ENCODE results near the gene PCNT. TPM values are rescaled to one million over a fixed set of nuclear protein-coding genes. Genes with fewer than 3 reads are reported as not detected.

PCNT gene
- total and polyA plus RNA-seq, 7 experiments from 2014 or later = 13.7 to 68.2 (median 54.3) TPM

GRCh38 chr21:46379691-46380090, 55.7 kb downstream of the PCNT start:
- no peaks in the 10 kb centered on the region for H3K9me3 ChIP-seq (ENCODE audit: control insufficient read depth in 2 of 3, low read length in 3 of 3)
- no peak overlapping the region for H3K27ac ChIP-seq (ENCODE audit: low read depth, low read length)
- peaks cover 0 to 6% (median 3%) of the 10 kb centered on the region in 3 experiments for H3K36me3 ChIP-seq (ENCODE audit: control insufficient read depth in 2 of 3, insufficient read depth in 3 of 3, low read length in 3 of 3)
- DNase-seq (no peak), ATAC-seq (no peak)
- ChIA-PET POLR2A (no interaction called here), CTCF (no interaction called here)
- Mint-ChIP-seq H3K27me3 (no peaks in the 10 kb centered on the region), H3K27ac (peak overlapping the region in 1 of 9 donors; percentile 1), H3K36me3 (peaks cover 20 to 59% (median 40%) of the 10 kb centered on the region in 5 donors), H3K4me3 (peak overlapping the region in 1 of 10 donors; percentile 42), H3K4me1 (peaks cover 0 to 5% (median 0%) of the 10 kb centered on the region in 7 donors), H3K9me3 (peaks cover 0 to 29% (median 4%) of the 10 kb centered on the region in 11 donors)
- intact Hi-C loops (cut with micrococcal nuclease) = loop anchor here in 1 of 2 donors (10.0 kb wide), 1 partner anchor 45 kb away; no protein-coding TSS in a partner anchor
- no peaks in the 10 kb centered on the region for H3K4me1 ChIP-seq (ENCODE audit: control insufficient read depth in 2 of 2, insufficient read depth in 2 of 2, low read length in 2 of 2)
- no peaks in the 10 kb centered on the region for H3K27me3 ChIP-seq (ENCODE audit: control insufficient read depth in 2 of 2, insufficient read depth in 2 of 2, low read length in 2 of 2)
- H3K4me3 ChIP-seq (ENCODE audit: low read length) = no peak overlapping the region

GRCh38 chr21:46381541-46381940, 57.6 kb downstream of the PCNT start:
- ATAC-seq (no peak), DNase-seq (no peak)
- Mint-ChIP-seq H3K4me1 (peaks cover 0 to 5% (median 0%) of the 10 kb centered on the region in 7 donors), H3K27ac (peak overlapping the region in 5 of 9 donors; percentile 1 to 62 (median 32)), H3K9me3 (peaks cover 0 to 30% (median 4%) of the 10 kb centered on the region in 11 donors), H3K27me3 (no peaks in the 10 kb centered on the region), H3K4me3 (no peak overlapping the region), H3K36me3 (peaks cover 20 to 69% (median 44%) of the 10 kb centered on the region in 5 donors)
- ChIA-PET CTCF (no interaction called here), POLR2A (no interaction called here)
- no peaks in the 10 kb centered on the region for H3K27me3 ChIP-seq (ENCODE audit: control insufficient read depth in 2 of 2, insufficient read depth in 2 of 2, low read length in 2 of 2)
- H3K4me3 ChIP-seq (ENCODE audit: low read length) = no peak overlapping the region
- no peak overlapping the region for H3K27ac ChIP-seq (ENCODE audit: low read depth, low read length)
- no peaks in the 10 kb centered on the region for H3K4me1 ChIP-seq (ENCODE audit: control insufficient read depth in 2 of 2, insufficient read depth in 2 of 2, low read length in 2 of 2)
- intact Hi-C loops (cut with micrococcal nuclease) = no loop called here
- no peaks in the 10 kb centered on the region for H3K9me3 ChIP-seq (ENCODE audit: control insufficient read depth in 2 of 3, low read length in 3 of 3)
- H3K36me3 ChIP-seq (ENCODE audit: control insufficient read depth in 2 of 3, insufficient read depth in 3 of 3, low read length in 3 of 3) = peaks cover 0 to 17% (median 3%) of the 10 kb centered on the region in 3 experiments

- Histone ChIP-seq H3K9me3 (ENCODE audit: control insufficient read depth in 2 of 3, low read length in 3 of 3) (no peaks in the 10 kb centered on the region), H3K36me3 (ENCODE audit: control insufficient read depth in 2 of 3, insufficient read depth in 3 of 3, low read length in 3 of 3) (peaks cover 3 to 43% (median 3%) of the 10 kb centered on the region in 3 experiments), H3K27ac (ENCODE audit: low read depth, low read length) (no peak overlapping the region), H3K4me1 (ENCODE audit: control insufficient read depth in 2 of 2, insufficient read depth in 2 of 2, low read length in 2 of 2) (no peaks in the 10 kb centered on the region), H3K27me3 (ENCODE audit: control insufficient read depth in 2 of 2, insufficient read depth in 2 of 2, low read length in 2 of 2) (no peaks in the 10 kb centered on the region), H3K4me3 (ENCODE audit: low read length) (no peak overlapping the region)
- intact Hi-C loops (cut with micrococcal nuclease) = no loop called here
- peaks cover 0 to 30% (median 2%) of the 10 kb centered on the region in 11 donors for H3K9me3 Mint-ChIP-seq
- DNase-seq (no peak), ATAC-seq (no peak)
- H3K36me3 Mint-ChIP-seq = peaks cover 18 to 58% (median 30%) of the 10 kb centered on the region in 5 donors
- peaks cover 0 to 3% (median 0%) of the 10 kb centered on the region in 7 donors for H3K4me1 Mint-ChIP-seq
- ChIA-PET POLR2A (no interaction called here), CTCF (no interaction called here)
- H3K27me3 Mint-ChIP-seq = no peaks in the 10 kb centered on the region
- peak overlapping the region in 3 of 9 donors; percentile 13 to 47 (median 46) for H3K27ac Mint-ChIP-seq
- peak overlapping the region in 1 of 10 donors; percentile 28 for H3K4me3 Mint-ChIP-seq
Measured at GRCh38 chr21:46384556-46384955, 60.6 kb downstream of the PCNT start.

- H3K9me3 ChIP-seq (ENCODE audit: control insufficient read depth in 2 of 3, low read length in 3 of 3) = no peaks in the 10 kb centered on the region
- no peak overlapping the region for H3K4me3 ChIP-seq (ENCODE audit: low read length)
- H3K36me3 ChIP-seq (ENCODE audit: control insufficient read depth in 2 of 3, insufficient read depth in 3 of 3, low read length in 3 of 3) = peaks cover 3 to 58% (median 3%) of the 10 kb centered on the region in 3 experiments
- H3K4me1 ChIP-seq (ENCODE audit: control insufficient read depth in 2 of 2, insufficient read depth in 2 of 2, low read length in 2 of 2) = no peaks in the 10 kb centered on the region
- Mint-ChIP-seq H3K9me3 (peaks cover 0 to 30% (median 0%) of the 10 kb centered on the region in 11 donors), H3K36me3 (peaks cover 15 to 66% (median 26%) of the 10 kb centered on the region in 5 donors), H3K27me3 (no peaks in the 10 kb centered on the region), H3K27ac (peak overlapping the region in 1 of 9 donors; percentile 73), H3K4me1 (peaks cover 0 to 1% (median 0%) of the 10 kb centered on the region in 7 donors), H3K4me3 (no peak overlapping the region)
- intact Hi-C loops (cut with micrococcal nuclease) = no loop called here
- ChIA-PET POLR2A (no interaction called here), CTCF (no interaction called here)
- ATAC-seq (no peak), DNase-seq (no peak)
- H3K27ac ChIP-seq (ENCODE audit: low read depth, low read length) = no peak overlapping the region
- H3K27me3 ChIP-seq (ENCODE audit: control insufficient read depth in 2 of 2, insufficient read depth in 2 of 2, low read length in 2 of 2) = no peaks in the 10 kb centered on the region
Measured at GRCh38 chr21:46385846-46386733, 62.1 kb downstream of the PCNT start.

GRCh38 chr21:46386734-46387088, 62.8 kb downstream of the PCNT start:
- H3K36me3 ChIP-seq (ENCODE audit: control insufficient read depth in 2 of 3, insufficient read depth in 3 of 3, low read length in 3 of 3) = peaks cover 3 to 65% (median 3%) of the 10 kb centered on the region in 3 experiments
- intact Hi-C loops (cut with micrococcal nuclease) = no loop called here
- no peak overlapping the region for H3K4me3 ChIP-seq (ENCODE audit: low read length)
- no peak for DNase-seq
- no peaks in the 10 kb centered on the region for H3K27me3 Mint-ChIP-seq
- no peak overlapping the region for H3K4me3 Mint-ChIP-seq
- peaks cover 0 to 27% (median 0%) of the 10 kb centered on the region in 11 donors for H3K9me3 Mint-ChIP-seq
- no peaks in the 10 kb centered on the region for H3K27me3 ChIP-seq (ENCODE audit: control insufficient read depth in 2 of 2, insufficient read depth in 2 of 2, low read length in 2 of 2)
- CTCF ChIA-PET = no interaction called here
- H3K4me1 ChIP-seq (ENCODE audit: control insufficient read depth in 2 of 2, insufficient read depth in 2 of 2, low read length in 2 of 2) = no peaks in the 10 kb centered on the region
- H3K27ac ChIP-seq (ENCODE audit: low read depth, low read length) = no peak overlapping the region
- POLR2A ChIA-PET = no interaction called here
- no peak for ATAC-seq
- peaks cover 0 to 1% (median 0%) of the 10 kb centered on the region in 7 donors for H3K4me1 Mint-ChIP-seq
- H3K9me3 ChIP-seq (ENCODE audit: control insufficient read depth in 2 of 3, low read length in 3 of 3) = no peaks in the 10 kb centered on the region
- H3K36me3 Mint-ChIP-seq = peaks cover 13 to 65% (median 22%) of the 10 kb centered on the region in 5 donors
- H3K27ac Mint-ChIP-seq = no peak overlapping the region

GRCh38 chr21:46388206-46388880, 64.4 kb downstream of the PCNT start:
- DNase-seq (no peak), ATAC-seq (no peak)
- Histone ChIP-seq H3K4me1 (ENCODE audit: control insufficient read depth in 2 of 2, insufficient read depth in 2 of 2, low read length in 2 of 2) (no peaks in the 10 kb centered on the region), H3K9me3 (ENCODE audit: control insufficient read depth in 2 of 3, low read length in 3 of 3) (no peaks in the 10 kb centered on the region), H3K27ac (ENCODE audit: low read depth, low read length) (no peak overlapping the region), H3K4me3 (ENCODE audit: low read length) (no peak overlapping the region), H3K27me3 (ENCODE audit: control insufficient read depth in 2 of 2, insufficient read depth in 2 of 2, low read length in 2 of 2) (no peaks in the 10 kb centered on the region), H3K36me3 (ENCODE audit: control insufficient read depth in 2 of 3, insufficient read depth in 3 of 3, low read length in 3 of 3) (peaks cover 3 to 73% (median 5%) of the 10 kb centered on the region in 3 experiments)
- Mint-ChIP-seq H3K36me3 (peaks cover 0 to 54% (median 20%) of the 10 kb centered on the region in 5 donors), H3K4me3 (no peak overlapping the region), H3K4me1 (peaks cover 0 to 1% (median 0%) of the 10 kb centered on the region in 7 donors), H3K9me3 (peaks cover 0 to 12% (median 0%) of the 10 kb centered on the region in 11 donors), H3K27me3 (no peaks in the 10 kb centered on the region), H3K27ac (no peak overlapping the region)
- intact Hi-C loops (cut with micrococcal nuclease) = no loop called here
- ChIA-PET CTCF (no interaction called here), POLR2A (interaction anchor here (0.7 kb wide), 1 partner anchor 13 kb away, joined by 3 read pairs; no protein-coding TSS in a partner anchor)

Data from naive thymus-derived CD4-positive, alpha-beta T cell (primary cell).